NK-92 (cell line): ENCODE measurements around the gene TGFBRAP1.

Source experiments
- DNase-seq: peaks from one replicate; lab custom pipeline; 2025; ENCODE audit not compliant: unreplicated experiment; lab: John Stamatoyannopoulos, UW

The TGFBRAP1 gene

DNA sequence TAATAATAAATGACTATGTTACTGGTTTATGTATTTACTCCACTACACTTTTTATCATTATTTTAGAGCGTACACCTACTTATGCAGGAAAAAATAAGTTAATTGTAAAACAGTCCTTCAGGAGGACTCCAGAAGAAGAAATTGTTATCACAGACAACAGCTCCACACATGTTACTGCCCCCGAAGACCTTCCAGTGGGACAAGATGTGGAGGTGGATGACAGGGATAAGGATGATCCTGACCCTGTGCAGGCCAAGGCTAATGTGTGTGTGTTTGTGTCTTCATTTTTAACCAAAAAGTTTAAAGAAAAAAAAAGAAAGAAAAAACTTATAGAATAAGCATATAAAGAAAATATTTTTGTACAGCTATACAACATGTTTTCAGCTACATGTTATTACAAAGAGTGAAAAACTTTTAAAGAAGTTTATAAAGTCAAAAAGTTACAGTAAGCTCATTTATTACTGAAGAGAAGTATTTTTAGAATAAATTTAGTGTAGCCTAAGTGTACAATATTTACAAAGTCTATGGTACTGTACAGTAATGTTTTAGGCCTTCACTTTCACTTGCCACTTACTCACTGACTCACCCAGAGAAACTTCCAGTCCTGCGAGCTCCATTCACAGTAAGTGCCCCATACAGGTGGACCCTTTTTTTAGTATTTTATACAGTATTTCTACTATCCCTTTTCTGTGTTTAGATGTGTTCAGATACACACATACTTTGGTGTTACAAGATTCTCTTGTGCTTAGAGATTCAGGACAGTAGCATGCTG, 7.5 kb downstream of the TGFBRAP1 start:
- no peak for DNase-seq

DNA sequence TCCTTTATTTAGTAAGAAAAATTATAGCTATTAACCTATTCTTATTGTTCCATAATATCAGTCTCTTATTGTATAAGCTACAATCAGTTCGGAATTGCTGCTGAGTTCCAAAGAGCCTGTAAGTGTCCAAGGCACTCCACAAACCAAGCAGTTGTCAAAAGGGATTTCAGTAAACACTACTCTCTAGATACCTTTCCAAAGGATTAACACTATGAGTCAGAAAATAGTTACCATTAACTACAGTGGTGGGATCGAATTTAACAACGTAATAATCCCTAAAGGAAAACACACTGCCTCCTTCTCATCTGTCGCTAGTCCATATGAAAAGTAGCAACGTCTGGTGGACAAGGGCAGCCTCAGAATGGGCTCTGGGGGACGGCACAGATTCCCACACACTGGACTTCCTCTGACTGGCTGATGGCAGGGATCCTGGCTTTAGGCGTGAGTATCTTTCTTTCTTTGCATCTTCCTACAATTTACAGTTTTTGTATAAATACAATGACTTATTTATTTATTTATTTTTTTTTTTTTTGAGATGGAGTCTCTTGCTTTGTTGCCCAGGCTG, 8.8 kb downstream of the TGFBRAP1 start:
- DNase-seq, result no peak

DNA sequence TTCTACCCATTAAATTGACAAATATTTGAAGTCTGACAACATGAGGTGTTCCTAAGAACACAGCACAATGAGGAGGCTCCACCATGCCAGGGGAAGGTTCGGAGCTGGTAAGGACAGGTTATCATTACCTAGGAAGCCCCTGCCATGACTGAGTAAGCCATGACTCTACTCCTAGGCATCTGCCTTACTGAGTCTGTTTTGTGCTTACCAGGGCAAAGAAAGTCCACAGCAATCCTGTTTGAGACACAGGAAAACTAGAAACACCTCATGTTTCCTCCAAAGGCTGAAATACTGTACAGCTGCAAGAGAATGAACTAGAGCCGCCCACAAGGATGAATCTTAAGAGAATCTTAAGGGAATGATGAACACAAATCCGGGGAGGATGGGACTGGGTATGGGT, 11.6 kb downstream of the TGFBRAP1 start:
- DNase-seq, result no peak

DNA sequence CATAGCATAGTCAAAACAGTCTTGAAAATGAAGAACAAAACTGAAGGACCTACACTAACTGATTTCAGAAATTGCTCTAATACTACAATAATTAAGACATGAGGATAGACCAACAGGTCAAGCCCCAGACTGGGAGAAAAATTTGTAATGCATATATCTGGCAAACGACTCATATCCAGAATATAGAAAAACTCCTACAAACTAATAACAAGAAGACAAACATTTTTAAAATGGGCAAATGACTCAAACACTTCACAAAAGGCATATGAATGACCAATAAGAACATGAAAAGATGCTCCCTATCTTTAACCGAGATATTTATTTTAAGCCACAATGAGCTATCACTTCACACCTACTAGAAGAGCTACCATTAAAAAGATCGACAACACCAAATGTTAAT, 14.2 kb downstream of the TGFBRAP1 start:
- DNase-seq, result no peak

DNA sequence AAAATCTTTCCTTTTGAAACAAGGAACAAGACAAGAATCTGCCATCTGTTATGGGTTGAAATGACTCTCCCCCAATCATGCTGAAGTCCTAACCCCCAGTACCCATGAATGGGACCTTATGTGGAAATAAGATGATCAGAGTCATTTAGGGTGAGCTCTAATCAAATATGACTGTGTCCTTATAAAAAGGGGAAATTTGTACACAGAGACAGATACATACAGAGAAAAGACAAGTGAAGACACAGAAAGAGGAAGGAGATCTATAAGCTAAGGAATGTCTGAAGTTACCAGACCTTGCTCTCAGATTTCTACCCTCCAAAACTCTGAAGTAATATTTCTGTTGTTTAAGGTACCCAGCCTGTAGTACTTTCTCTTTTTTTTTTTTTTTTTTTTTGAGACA, 15.7 kb downstream of the TGFBRAP1 start:
- DNase-seq, result no peak

DNA sequence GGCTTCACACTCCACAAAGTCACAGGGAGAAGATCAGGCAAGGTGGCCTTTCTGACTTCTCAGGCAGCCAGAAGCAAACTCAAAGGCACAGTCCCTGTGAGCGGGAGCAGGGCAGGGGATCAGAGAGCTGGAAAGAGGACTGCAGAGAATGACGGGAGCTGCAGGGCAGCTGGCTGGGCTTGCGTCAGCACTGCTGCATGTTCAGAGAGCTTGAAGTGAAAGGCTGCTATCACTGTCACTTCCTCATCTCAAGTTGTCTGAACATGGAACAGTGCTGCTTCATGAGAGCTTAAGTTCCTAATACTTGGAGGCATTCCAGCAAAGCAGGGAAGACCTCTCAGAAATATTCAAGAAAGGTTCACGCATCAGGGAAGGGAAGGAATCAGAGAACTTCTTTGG, 20.4 kb downstream of the TGFBRAP1 start:
- no peak for DNase-seq

DNA sequence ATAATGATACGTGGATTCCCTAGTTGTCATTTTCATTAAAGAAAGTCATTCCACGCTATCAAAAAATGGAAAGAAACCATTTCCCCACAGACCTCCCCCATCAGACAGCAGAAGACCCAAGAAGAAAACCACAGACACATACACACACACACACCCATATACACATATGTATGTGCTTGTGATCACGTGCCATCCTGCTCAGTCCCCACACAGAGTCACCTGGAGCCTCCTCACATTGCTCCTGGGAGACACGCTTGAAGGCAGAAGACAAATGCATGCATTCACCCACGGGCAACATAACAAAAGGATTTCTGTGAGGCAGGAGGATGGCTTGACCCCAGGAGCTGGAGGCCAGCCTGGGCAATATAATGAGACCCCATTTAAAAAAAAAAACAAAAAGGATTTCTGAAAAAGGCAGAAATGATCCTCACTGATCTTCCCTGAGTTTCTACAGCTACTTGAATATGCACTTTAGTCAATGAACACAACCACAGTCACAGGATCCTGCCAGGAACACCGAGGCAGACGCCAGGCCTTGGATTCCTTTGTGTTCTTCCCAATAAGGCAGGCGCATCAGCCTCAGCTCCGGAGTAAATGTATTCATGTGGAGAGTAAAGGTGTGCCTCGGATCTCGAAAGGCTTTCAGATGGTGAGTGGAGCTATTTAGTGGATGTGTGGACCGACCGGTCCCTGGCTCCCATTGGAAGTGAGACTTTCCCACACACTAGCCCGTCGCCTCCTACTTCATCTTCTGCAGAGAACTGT, 21.0 kb downstream of the TGFBRAP1 start:
- no peak for DNase-seq

DNA sequence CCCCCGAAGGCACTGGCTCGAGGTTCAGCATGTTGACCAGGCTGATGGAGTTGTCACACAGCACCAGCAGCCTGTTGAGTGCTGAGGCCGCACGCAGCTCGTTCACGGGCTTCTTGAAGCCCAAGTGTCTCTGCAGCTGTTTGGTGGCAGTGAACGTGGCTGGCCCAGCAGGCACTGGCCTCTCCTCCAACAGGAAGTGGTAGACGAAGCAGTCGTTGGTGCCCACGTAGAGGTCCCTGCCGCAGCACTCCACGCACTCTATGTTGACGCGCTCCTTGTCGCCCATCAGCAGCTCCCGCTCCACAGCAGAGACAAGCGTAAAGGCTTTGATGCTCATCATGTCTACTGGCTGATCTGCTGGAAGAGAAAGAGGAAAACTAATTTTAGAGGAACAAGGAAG, 21.6 kb downstream of the TGFBRAP1 start:
- no peak for DNase-seq

DNA sequence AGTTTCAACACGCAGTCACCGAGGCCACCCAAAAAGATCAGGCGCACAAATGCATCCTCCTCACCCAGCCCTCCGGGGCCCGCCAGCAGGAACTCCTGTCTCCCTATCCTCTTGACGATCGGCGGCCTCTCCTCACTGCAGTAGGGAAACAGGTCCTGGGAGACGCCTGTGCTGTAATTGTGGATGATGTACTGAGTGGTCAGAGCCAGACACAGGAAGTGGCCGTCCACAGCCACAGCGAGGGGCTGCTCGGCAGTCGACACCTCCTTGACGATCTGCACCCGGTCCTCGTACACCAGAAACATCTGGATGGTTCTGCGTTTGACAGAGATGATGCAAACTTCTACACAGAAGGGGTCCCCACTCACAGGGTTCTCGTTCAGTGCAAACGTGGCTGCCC, 22.0 kb downstream of the TGFBRAP1 start:
- DNase-seq, result no peak

DNA sequence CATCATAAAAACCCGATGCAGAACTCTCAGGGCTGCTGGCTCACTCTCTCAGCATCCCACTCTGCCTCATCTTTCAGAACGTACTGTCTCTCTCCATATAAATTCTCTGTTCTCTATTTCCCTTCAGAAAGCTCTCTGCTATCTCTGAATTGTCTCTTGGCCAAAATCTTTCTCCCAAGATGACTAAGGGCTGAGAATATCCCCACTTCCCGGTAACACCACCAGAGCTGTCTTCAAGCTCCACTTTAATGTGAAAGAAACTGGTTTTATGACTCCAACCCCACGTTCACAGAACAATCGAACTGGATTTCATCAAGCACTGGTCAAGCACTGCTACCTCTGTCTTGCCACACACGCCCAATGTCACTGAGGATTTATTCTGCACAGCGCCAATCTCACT, 22.4 kb downstream of the TGFBRAP1 start:
- DNase-seq, result no peak

DNA sequence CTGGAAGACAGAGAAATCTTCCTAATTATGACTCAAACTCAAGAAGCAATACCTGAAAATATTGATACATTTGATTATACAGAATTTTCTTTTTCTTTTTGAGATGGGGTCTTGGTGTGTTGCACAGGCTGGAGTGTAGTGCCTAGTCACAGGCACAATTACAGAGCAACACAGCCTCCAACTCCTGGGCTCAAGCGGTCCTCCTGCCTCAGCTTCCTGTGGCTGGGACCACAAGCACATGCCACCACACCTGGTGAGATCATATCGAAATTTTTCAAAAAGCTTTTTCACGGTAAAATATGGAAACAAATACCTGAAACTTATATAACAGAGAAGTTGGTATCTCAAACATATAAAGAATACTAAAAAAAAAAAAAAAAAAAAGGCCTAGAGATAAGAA, 27.9 kb downstream of the TGFBRAP1 start:
- DNase-seq, result no peak

DNA sequence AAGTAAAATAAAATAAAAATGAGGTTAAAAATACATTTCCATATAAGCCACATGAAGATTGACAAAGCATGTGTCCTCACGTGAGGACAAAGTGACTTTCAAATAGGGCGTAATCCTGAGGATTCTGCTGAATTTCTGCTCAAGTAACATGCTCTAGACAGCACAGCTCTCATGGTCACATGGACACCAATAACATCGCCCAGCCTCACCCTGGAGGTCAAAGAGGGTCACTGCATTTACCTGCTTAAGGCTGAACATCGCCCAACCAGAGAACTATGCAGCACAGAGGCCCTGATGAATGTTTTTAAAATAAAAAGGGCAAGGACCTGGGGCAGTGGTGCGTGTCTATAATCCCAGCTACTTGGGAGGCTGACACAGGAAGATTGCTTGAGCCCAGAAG, 30.2 kb downstream of the TGFBRAP1 start:
- no peak for DNase-seq

DNA sequence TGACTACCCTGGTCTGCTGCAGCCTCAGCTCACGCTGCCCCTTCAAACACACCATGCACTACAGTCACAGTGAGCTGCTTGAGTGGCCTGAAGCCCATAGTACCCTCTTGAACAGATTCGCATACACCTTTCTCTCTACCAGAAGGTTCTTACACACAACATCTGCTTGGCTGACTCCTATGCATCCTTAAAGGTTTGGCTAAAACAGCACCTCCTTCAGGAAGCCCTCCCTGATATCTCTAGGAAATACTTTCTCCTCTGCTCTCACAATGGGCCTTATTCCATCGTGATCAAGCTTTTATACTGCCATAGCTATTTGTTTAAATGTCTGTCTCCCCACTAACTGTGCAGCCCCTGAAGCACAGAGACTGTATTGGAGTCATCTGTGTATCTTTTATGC, 31.5 kb downstream of the TGFBRAP1 start:
- no peak for DNase-seq

DNA sequence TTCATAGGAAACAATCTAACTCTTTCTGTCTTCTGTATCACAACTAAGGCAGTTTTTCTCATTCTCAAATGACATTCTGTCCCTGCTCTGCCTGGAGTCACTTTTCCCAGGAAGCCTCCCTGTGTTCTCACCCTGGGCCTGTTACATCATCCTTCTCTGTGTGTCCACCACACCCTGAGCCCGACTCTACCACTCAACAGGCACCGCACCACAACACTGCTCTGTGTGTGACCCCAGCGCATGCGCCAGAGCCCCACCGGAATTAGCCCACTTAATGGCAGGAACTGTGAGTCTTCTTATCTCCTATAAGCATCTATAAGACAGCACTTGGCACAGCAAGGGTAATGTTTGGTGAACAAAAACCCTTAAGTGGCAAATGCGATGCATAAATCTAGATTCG, 32.3 kb downstream of the TGFBRAP1 start:
- DNase-seq, result no peak

DNA sequence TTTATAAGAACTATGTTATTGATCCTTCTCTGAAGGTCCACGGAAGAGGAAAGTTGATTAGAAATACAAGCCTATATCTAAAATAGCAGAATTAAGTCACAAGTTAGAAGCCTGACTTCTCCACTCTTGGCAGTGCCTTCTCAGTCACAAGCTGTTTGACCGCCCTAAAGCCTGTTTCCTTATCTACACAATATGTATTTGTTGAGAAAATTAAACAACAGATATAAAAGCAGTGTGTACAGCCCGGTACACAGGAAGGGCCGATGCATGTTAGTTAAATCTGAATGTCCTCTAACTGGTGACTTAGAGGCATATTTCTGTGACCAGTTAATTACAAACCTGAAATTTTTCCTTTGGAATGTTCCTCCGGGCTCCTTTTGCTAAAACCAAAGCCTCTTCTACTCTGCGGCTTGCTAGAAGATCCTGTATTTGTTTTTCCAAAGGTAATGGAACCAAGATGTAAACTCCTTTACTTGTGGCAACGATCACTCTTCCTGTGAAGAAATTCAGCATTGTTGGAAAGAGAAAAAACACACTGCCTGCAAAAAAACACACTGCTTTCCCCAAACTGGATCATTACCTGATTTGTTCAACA, 33.4 kb downstream of the TGFBRAP1 start:
- DNase-seq, result no peak

DNA sequence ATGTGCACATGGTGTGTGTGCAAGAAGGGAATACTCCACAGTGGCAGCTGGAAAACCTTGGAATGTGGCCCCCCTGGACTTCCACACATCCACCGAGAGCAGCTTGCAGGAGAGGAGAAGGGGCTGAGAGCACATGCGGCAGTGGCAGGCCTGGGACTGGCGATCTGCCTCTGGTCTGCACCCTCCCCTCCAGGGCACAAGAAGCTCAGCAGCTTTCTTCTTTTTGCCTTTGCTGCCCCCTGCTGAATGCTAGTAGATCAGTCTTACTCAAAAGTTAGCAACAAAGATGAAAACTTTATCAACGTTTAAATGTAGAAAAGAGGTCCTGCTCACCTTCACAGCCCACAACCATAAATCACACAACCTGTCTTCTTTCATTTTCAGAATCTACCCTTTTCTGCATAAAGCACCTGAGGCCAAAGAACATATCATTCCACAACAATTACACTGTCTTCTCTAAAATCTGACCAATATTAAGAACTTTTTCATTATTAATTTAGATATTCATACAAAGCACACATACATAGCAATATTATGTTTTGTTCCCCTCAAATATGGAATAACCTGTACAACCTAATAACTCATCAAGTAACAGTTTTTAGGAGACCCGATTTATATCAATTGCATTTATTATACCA, 34.6 kb downstream of the TGFBRAP1 start:
- DNase-seq, result no peak

DNA sequence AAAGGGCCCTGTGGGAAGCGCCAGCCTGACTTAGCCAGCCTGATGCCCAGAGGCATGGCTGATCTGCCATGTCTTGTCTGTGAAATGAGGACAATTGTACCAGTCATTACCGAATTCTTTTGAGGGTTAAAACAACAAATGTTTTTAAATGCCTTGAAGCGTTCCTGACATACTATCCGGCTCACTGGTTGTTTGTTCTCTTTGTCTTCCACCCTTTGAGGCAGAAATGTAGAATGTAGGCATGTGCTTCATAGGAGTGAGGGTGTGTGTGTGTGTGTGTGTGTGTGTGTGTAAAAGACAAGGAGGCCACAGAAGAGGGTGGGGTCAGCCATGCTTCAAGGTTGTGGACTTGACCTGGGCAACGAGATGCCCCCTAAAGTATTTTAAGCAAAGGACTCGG, 35.5 kb downstream of the TGFBRAP1 start:
- DNase-seq, result no peak

DNA sequence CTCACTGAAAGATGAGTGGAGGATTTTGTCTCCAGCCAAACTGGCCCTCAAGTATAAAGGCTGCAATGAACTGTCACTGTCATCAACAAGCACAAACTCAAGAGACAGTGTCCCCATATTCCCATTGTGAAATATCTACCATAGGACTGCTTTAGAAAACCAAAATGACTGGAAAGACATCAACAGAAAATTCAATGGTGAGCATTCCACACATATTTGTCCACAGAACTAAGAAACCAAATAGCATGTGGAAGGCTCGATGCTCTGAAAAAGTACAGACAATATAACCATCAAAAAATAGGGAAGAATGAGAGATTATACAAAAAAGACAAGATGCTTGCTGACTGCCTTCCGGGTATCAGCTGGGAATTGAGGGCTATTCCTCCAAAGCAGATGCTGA, 37.6 kb downstream of the TGFBRAP1 start:
- DNase-seq, result no peak

DNA sequence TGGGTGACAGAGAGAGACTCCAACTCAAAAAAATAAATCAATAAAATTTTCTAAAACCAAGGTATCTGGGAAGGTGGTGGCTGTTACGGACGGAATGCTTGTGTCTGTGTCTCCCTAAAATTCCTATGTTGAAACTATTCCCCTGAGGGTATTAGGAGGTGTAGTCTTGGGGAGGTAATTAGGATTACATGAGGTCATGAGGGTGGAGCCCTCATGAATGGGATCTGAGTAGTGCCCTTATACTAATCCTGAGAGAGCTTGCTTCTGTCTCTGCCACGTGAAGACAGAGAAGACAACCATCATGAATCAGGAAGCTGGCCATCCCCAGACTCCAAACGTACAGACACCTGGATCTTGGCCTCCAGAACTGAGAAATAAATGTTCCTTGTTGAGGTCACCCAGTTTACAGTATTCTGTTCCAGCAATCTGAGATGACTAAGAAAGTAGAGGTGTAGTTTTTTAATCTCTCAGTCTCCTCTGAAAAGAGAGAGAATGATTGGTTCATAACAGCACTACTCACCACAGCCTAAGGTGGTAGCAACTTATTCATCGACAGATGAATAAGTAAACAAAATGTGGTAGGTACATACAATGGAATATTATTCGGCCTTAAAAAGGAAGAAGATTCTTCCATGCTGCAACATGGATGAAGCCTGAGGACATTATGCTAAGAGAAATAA, 38.4 kb downstream of the TGFBRAP1 start:
- DNase-seq, result no peak

DNA sequence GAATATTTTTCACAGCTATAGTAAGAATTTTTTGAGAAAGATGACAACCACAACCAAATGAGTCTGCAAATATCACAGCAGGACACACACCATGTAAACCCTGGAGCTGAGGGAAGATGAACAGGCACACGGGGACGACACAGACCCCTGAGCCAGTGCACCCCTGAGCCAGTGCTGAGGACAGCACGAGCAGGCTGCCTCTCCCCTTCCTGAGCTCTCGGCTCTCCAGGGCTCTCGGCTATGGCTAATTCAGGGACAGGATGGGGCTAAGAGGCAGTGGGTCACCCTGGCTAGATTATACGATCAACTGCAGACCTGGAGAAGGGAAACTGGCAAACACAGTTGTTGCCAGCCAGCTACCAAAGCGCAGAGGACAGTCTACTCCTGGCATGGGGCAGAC, 41.4 kb downstream of the TGFBRAP1 start:
- DNase-seq, result no peak

DNA sequence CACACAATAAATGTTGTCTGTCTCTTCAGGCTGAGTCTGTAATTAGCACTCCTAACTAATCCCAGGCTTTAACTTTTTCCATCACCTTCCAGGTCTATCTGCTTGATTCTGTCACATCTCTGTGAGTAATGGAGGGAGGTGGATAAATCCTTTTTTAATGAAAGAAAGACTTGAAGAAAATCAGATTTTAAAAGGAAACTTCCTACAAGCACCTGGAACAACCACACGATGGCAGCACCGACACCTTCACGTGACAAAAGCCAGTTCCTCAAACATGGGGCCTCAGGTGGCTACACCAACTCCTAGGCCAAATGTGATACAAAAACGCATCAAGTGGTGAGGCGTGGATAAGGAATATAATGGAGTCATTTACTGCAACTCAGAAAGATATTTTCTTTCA, 41.8 kb downstream of the TGFBRAP1 start:
- DNase-seq, result no peak
